OCI-LY3 (cell line): ENCODE data around the gene C19orf73.

Source experiments
- H2AFZ ChIP-seq: fragments of 200-600, 300-600 bp; shearing (Covaris generic); 2 replicates; pipeline ENCODE4 v1.6.0; 2014; ENCODE audit warnings: antibody characterized with exemption, low read depth, low read length
- H3K27ac ChIP-seq: fragments of 200-600, 300-600 bp; sonication (generic); 2 replicates; pipeline ENCODE4 v1.5.1; 2014; ENCODE audit warnings: mild to moderate bottlenecking, low read length, moderate library complexity, mixed read lengths
- H3K27me3 ChIP-seq: fragments of 200-600, 300-600 bp; sonication (generic); 2 replicates; pipeline ENCODE4 v1.6.1; 2014; ENCODE audit warnings: low read depth, low read length, mixed read lengths
- H3K36me3 ChIP-seq: fragments of 200-600, 300-600 bp; sonication (generic); replicated peaks from 2 replicates; pipeline ENCODE3; 2014; ENCODE audit warnings: low read depth, low read length, mixed read lengths
- H3K4me1 ChIP-seq: fragments of 300-600, 200-600 bp; sonication (generic); 2 replicates; pipeline ENCODE4 v1.6.1; 2014; ENCODE audit warnings: low read length, mixed read lengths
- H3K4me2 ChIP-seq: fragments of 200-600, 300-600 bp; sonication (generic); 2 replicates; pipeline ENCODE4 v1.6.1; 2014; ENCODE audit warnings: low read length, mixed read lengths
- H3K4me3 ChIP-seq: fragments of 300-600, 200-600 bp; sonication (generic); 2 replicates; pipeline ENCODE4 v1.5.1; 2014; ENCODE audit warnings: antibody characterized with exemption, mild to moderate bottlenecking, low read length, moderate library complexity
- H3K79me2 ChIP-seq: fragments of 300-600, 200-600 bp; shearing (Covaris generic); 2 replicates; pipeline ENCODE4 v1.6.1; 2014; ENCODE audit warnings: mild to moderate bottlenecking, low read length, mixed read lengths
- H3K9ac ChIP-seq: fragments of 300-600, 200-600 bp; shearing (Covaris generic); 2 replicates; pipeline ENCODE4 v1.6.0; 2014; ENCODE audit warnings: mild to moderate bottlenecking, low read length, moderate library complexity
- H3K9me3 ChIP-seq: fragments of 200-600, 300-600 bp; shearing (Covaris generic); 2 replicates; pipeline ENCODE4 v1.6.1; 2014; ENCODE audit warnings: low read length, mixed read lengths; ENCODE audit not compliant: insufficient read depth
- H4K20me1 ChIP-seq: fragments of 200-600, 300-600 bp; sonication (generic); 2 replicates; pipeline ENCODE4 v1.6.1; 2016; ENCODE audit warnings: low read length, mixed read lengths; ENCODE audit not compliant: insufficient read depth
- CTCF ChIP-seq: fragments of 200-600, 300-600 bp; sonication (generic); IDR thresholded peaks from 2 replicates; pipeline ENCODE4 v1.5.1; 2014; ENCODE audit warnings: antibody characterized with exemption, low read length, low read depth
- EZH2phosphoT487 ChIP-seq: fragments of 200-600 bp; shearing (Covaris generic); IDR thresholded peaks from 2 replicates; pipeline ENCODE4 v1.6.1; 2018; ENCODE audit warnings: antibody characterized with exemption, mixed run types, low read depth

C19orf73 gene

GRCh38 chr19:49085020-49085867 lies 33.7 kb downstream of the C19orf73 start, which contains the start of gene SNRNP70:
TSS of gene SNRNP70 (plus strand) at chr19:49085451. CDS start at chr19:49086415, 964 bp downstream.
- TF ChIP-seq CTCF (no peak), EZH2phosphoT487 (no peak)
- peak within 1 kb of the TSS; percentile 95 for H3K4me2 ChIP-seq
- peak within 1 kb of the TSS; percentile 60 for H3K27ac ChIP-seq
- H3K9me3 ChIP-seq = no peaks in the 10 kb centered on the region
- peaks cover 50% of the 10 kb centered on the region for H3K79me2 ChIP-seq
- peak within 1 kb of the TSS; percentile 92 for H3K9ac ChIP-seq
- H3K36me3 ChIP-seq = peaks cover 33% of the 10 kb centered on the region
- peaks cover 36% of the 10 kb centered on the region for H4K20me1 ChIP-seq
- peaks cover 14% of the 10 kb centered on the region for H3K4me1 ChIP-seq
- H3K27me3 ChIP-seq = no peaks in the 10 kb centered on the region
- peak within 1 kb of the TSS; percentile 92 for H3K4me3 ChIP-seq
- peak within 1 kb of the TSS; percentile 92 for H2AFZ ChIP-seq

GRCh38 chr19:49084206-49085019 lies 34.5 kb downstream of the C19orf73 start:
- Histone ChIP-seq H3K9me3 (no peaks in the 10 kb centered on the region), H3K4me1 (peaks cover 14% of the 10 kb centered on the region), H3K4me3 (peak overlapping the region; percentile 92), H3K79me2 (peaks cover 42% of the 10 kb centered on the region), H3K4me2 (peak overlapping the region; percentile 90), H3K9ac (peak overlapping the region; percentile 92), H2AFZ (peak overlapping the region; percentile 92), H4K20me1 (peaks cover 34% of the 10 kb centered on the region), H3K36me3 (peaks cover 28% of the 10 kb centered on the region), H3K27ac (peak overlapping the region; percentile 60), H3K27me3 (no peaks in the 10 kb centered on the region)
- TF ChIP-seq EZH2phosphoT487 (no peak), CTCF (no peak)

- H3K4me3 ChIP-seq = no peak overlapping the region
- H3K27me3 ChIP-seq = no peaks in the 10 kb centered on the region
- TF ChIP-seq EZH2phosphoT487 (no peak), CTCF (no peak)
- H3K9ac ChIP-seq = no peak overlapping the region
- H3K4me1 ChIP-seq = peaks cover 2% of the 10 kb centered on the region
- no peak overlapping the region for H3K27ac ChIP-seq
- H3K79me2 ChIP-seq = peaks cover 11% of the 10 kb centered on the region
- no peak overlapping the region for H2AFZ ChIP-seq
- H4K20me1 ChIP-seq = peaks cover 7% of the 10 kb centered on the region
- H3K4me2 ChIP-seq = no peak overlapping the region
- H3K36me3 ChIP-seq = peaks cover 6% of the 10 kb centered on the region
- H3K9me3 ChIP-seq = no peaks in the 10 kb centered on the region
Observed at GRCh38 chr19:49081273-49081672, 37.7 kb downstream of the C19orf73 start.

GRCh38 chr19:49080392-49080791 lies 38.6 kb downstream of the C19orf73 start:
- no peak for TF ChIP-seq CTCF
- TF ChIP-seq EZH2phosphoT487 = no peak
- H3K27ac ChIP-seq = no peak overlapping the region
- no peak overlapping the region for H2AFZ ChIP-seq
- H3K27me3 ChIP-seq = no peaks in the 10 kb centered on the region
- H4K20me1 ChIP-seq = no peaks in the 10 kb centered on the region
- peaks cover 2% of the 10 kb centered on the region for H3K79me2 ChIP-seq
- no peaks in the 10 kb centered on the region for H3K36me3 ChIP-seq
- H3K9ac ChIP-seq = no peak overlapping the region
- no peak overlapping the region for H3K4me3 ChIP-seq
- no peaks in the 10 kb centered on the region for H3K9me3 ChIP-seq
- H3K4me2 ChIP-seq = no peak overlapping the region
- H3K4me1 ChIP-seq = no peaks in the 10 kb centered on the region
